Liver (tissue), 9 donors: ENCODE results near the gene ITM2C. TPM values are rescaled to one million over a fixed set of nuclear protein-coding genes. Genes with fewer than 3 reads are reported as not detected.

Experiments
- DNase-seq: peaks from one replicate; pipeline ENCODE4 v3.0.0-alpha.2; 2017; ENCODE audit warnings: low spot score
- H3K27ac ChIP-seq, 2 donors: one replicate each; pipeline ENCODE4 v1.7.0; 2013; ENCODE audit warnings: inconsistent platforms in 2 of 2, low read length in 2 of 2, control low read depth in 1 of 2, low read depth in 1 of 2, mild to moderate bottlenecking in 1 of 2
- H3K27me3 ChIP-seq, 4 donors: one replicate each; pipeline versions ENCODE4 v1.6.1 to v1.7.0; 2013; ENCODE audit warnings: low read length in 3 of 4, inconsistent platforms in 1 of 4, mild to moderate bottlenecking in 1 of 4, moderate library complexity in 1 of 4; ENCODE audit not compliant: control insufficient read depth in 4 of 4, insufficient read depth in 4 of 4
- H3K36me3 ChIP-seq, 4 donors: one replicate each; pipeline versions ENCODE4 v1.6.1 to v1.7.0; 2013; ENCODE audit warnings: low read length in 3 of 4, mild to moderate bottlenecking in 3 of 4, low read depth in 1 of 4, moderate library complexity in 1 of 4; ENCODE audit not compliant: control insufficient read depth in 4 of 4, insufficient read depth in 3 of 4
- H3K4me1 ChIP-seq, 4 donors: one replicate each; pipeline versions ENCODE4 v1.6.1 to v1.7.0; 2013; ENCODE audit warnings: low read length in 3 of 4, mild to moderate bottlenecking in 3 of 4, moderate library complexity in 1 of 4; ENCODE audit not compliant: control insufficient read depth in 4 of 4, insufficient read depth in 4 of 4
- H3K4me3 ChIP-seq, 3 donors: one replicate each; pipeline versions ENCODE4 v1.6.1 to v1.7.0; 2013; ENCODE audit warnings: low read length in 3 of 3, control low read depth in 1 of 3, low read depth in 1 of 3, mild to moderate bottlenecking in 1 of 3
- H3K9ac ChIP-seq, 2 donors: one replicate each; pipeline ENCODE4 v1.7.0; 2013; ENCODE audit warnings: low read length in 2 of 2, mild to moderate bottlenecking in 2 of 2, moderate library complexity in 2 of 2, control low read depth in 1 of 2, low read depth in 1 of 2
- H3K9me3 ChIP-seq, 4 donors: one replicate each; pipeline versions ENCODE4 v1.6.1 to v1.7.0; 2013; ENCODE audit warnings: low read length in 3 of 4; ENCODE audit not compliant: control insufficient read depth in 4 of 4
- EGR1 ChIP-seq, 2 donors: IDR thresholded peaks; 2 replicates each; pipeline ENCODE4 v1.6.1; 2016 to 2018; ENCODE audit warnings: antibody characterized with exemption in 2 of 2, low read depth in 2 of 2
- FOXA1 ChIP-seq: IDR thresholded peaks from 2 replicates; pipeline ENCODE4 v1.6.1; 2016; ENCODE audit warnings: antibody characterized with exemption
- FOXA2 ChIP-seq: IDR thresholded peaks from 2 replicates; pipeline ENCODE4 v1.6.1; 2016; ENCODE audit warnings: antibody characterized with exemption
- GABPA ChIP-seq, 2 donors: IDR thresholded peaks in 1 of 2; conservative IDR thresholded peaks in 1 of 2; 2 replicates each; pipeline ENCODE4 v1.6.1; 2016; ENCODE audit warnings: antibody characterized with exemption in 2 of 2, mild to moderate bottlenecking in 1 of 2, moderate library complexity in 1 of 2
- HNF4G ChIP-seq: IDR thresholded peaks from 2 replicates; pipeline ENCODE4 v1.6.1; 2016; ENCODE audit warnings: antibody characterized with exemption
- JUND ChIP-seq, 2 donors: IDR thresholded peaks; 2 replicates each; pipeline ENCODE4 v1.6.1; 2016; ENCODE audit warnings: antibody characterized with exemption in 2 of 2
- NR2F2 ChIP-seq: IDR thresholded peaks from 2 replicates; pipeline ENCODE4 v1.6.1; 2016; ENCODE audit warnings: antibody characterized with exemption
- RAD21 ChIP-seq, 2 donors: IDR thresholded peaks; 2 replicates each; pipeline ENCODE4 v1.6.1; 2016; ENCODE audit warnings: antibody characterized with exemption in 2 of 2, mild to moderate bottlenecking in 2 of 2
- RXRA ChIP-seq, 2 donors: IDR thresholded peaks; 2 replicates each; pipeline ENCODE4 v1.6.1; 2017 to 2018; ENCODE audit warnings: antibody characterized with exemption in 2 of 2, mild to moderate bottlenecking in 1 of 2
- SP1 ChIP-seq: IDR thresholded peaks from 2 replicates; pipeline ENCODE4 v1.6.1; 2018; ENCODE audit warnings: antibody characterized with exemption, mild to moderate bottlenecking
- TAF1 ChIP-seq: conservative IDR thresholded peaks from 2 replicates; pipeline ENCODE4 v1.6.1; 2016; ENCODE audit warnings: antibody characterized with exemption, mild to moderate bottlenecking
- YY1 ChIP-seq: IDR thresholded peaks from 2 replicates; pipeline ENCODE4 v1.6.1; 2016; ENCODE audit warnings: antibody characterized with exemption, mild to moderate bottlenecking
- WGBS: extraction: QIAGEN DNeasy Blood & Tissue Kit; methylation state at CpG from one replicate; pipeline ENCODE4 v1.1.7; 2013; 5-methylcytosine and 5-hydroxymethylcytosine counted together
- polyA plus RNA-seq, 2 donors: library from polyadenylated mRNA; stranded (reverse) in 1 of 2; unstranded in 1 of 2; fragments of 200-250 nt in 1 of 2; fragments of >200 nt in 1 of 2; fragmentation: Nextera tagmentation in 1 of 2; extraction: Ambion mirVana in 1 of 2; gene quantifications; one replicate each; pipeline versions ENCODE4 v1.2.1 to v1.2.3, GENCODE V29; 2013 to 2015
- total RNA-seq, 2 donors: library from RNA; depleted of rRNA; stranded (reverse); fragments of >200 nt; gene quantifications; one replicate each; pipeline ENCODE4 v1.2.3, GENCODE V29; 2014
- TF ChIP-seq, protein P1 (sequence below): IDR thresholded peaks from 2 replicates; pipeline ENCODE4 v1.6.1; 2016; ENCODE audit warnings: antibody characterized with exemption
- TF ChIP-seq, protein P2 (sequence below): IDR thresholded peaks from 2 replicates; pipeline ENCODE4 v1.6.1; 2016; ENCODE audit warnings: antibody characterized with exemption
- TF ChIP-seq, protein P3 (sequence below): IDR thresholded peaks from 2 replicates; pipeline ENCODE4 v1.6.1; 2016; ENCODE audit warnings: antibody characterized with exemption
- TF ChIP-seq, protein P4 (sequence below): fragments of 150-350 bp; IDR thresholded peaks from 2 replicates; pipeline ENCODE4 v1.5.1; 2017; ENCODE audit warnings: improper control_type of control experiment, low read depth, low read length; ENCODE audit not compliant: missing input control
- donor health status: healthy.
- donor health status: healthy.
- donor health status: healthy.
- donor health status: healthy.
- donor health status: healthy.

The ITM2C gene
- total and polyA plus RNA-seq, 4 donors: 13.6 to 45.2 (median 27.6) TPM

DNA sequence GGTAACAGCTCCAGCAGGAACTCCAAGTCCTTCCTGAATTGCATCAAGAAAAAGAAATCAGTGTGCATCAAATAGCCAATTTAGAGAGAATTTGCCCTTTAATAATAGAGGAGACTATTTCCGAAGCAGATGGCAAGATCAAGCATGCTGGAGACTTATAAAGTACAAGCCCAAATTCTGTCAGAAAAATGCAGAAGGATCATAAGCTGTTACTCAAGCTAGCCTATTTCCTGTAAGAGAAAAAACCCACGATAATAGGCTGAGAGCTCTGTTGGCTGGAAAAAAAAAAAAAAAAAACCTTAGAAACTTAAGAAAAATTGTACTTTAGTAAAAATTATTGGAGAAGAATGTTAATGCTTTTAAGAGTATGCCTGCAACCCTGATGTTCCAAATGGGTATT, 24.4 kb upstream of the ITM2C start:
- no peak overlapping the region for H3K27ac ChIP-seq
- TF ChIP-seq TAF1 (no peak), HNF4G (no peak), RXRA (IDR thresholded peaks at IDR 0.05) (no peak), EGR1 (IDR thresholded peaks at IDR 0.05; ENCODE audit: low read depth in 2 of 2) (no peak), GABPA (IDR thresholded peaks at IDR 0.05 in 1 of 2, conservative IDR thresholded peaks at IDR 0.05 in 1 of 2) (no peak), FOXA1 (no peak)
- DNase-seq: no peak
- no peak overlapping the region for H3K9ac ChIP-seq
- WGBS: 61% methylated on average over 2 of the region's 2 CpGs
- H3K27me3 ChIP-seq: peaks cover 0 to 6% (median 0%) of the 10 kb centered on the region in 4 donors
- peaks cover 0 to 12% (median 3%) of the 10 kb centered on the region in 4 donors for H3K9me3 ChIP-seq
- no peaks in the 10 kb centered on the region for H3K36me3 ChIP-seq
- H3K4me1 ChIP-seq: no peaks in the 10 kb centered on the region
- no peak overlapping the region for H3K4me3 ChIP-seq

DNA sequence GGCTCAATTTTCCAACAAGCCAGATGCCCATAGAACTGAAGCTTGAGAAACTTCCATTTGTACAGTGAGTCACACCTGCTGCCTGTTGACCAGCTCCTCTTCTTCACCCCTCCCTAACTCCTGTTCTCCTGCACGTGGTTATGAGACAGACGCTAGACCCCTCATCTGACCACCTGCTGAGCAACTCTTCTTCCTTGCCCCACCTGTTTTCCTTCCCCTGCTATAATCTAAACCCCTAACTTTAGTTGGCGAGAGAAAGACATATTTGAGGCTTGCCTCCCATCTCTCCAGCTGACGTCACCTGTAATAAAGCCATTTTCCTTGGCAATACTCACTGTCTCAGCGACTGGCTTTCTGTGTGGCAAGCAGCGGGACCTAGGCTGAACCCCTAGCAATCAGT, 22.3 kb upstream of the ITM2C start:
- H3K9me3 ChIP-seq: peaks cover 0 to 12% (median 5%) of the 10 kb centered on the region in 4 donors
- DNase-seq: no peak
- 61% methylated on average over 6 of the region's 6 CpGs for WGBS
- no peak overlapping the region for H3K9ac ChIP-seq
- peaks cover 0 to 6% (median 0%) of the 10 kb centered on the region in 4 donors for H3K27me3 ChIP-seq
- H3K27ac ChIP-seq: no peak overlapping the region
- no peaks in the 10 kb centered on the region for H3K4me1 ChIP-seq
- no peak overlapping the region for H3K4me3 ChIP-seq
- no peaks in the 10 kb centered on the region for H3K36me3 ChIP-seq
- TF ChIP-seq HNF4G: no peak
- TF ChIP-seq, protein P1, sequence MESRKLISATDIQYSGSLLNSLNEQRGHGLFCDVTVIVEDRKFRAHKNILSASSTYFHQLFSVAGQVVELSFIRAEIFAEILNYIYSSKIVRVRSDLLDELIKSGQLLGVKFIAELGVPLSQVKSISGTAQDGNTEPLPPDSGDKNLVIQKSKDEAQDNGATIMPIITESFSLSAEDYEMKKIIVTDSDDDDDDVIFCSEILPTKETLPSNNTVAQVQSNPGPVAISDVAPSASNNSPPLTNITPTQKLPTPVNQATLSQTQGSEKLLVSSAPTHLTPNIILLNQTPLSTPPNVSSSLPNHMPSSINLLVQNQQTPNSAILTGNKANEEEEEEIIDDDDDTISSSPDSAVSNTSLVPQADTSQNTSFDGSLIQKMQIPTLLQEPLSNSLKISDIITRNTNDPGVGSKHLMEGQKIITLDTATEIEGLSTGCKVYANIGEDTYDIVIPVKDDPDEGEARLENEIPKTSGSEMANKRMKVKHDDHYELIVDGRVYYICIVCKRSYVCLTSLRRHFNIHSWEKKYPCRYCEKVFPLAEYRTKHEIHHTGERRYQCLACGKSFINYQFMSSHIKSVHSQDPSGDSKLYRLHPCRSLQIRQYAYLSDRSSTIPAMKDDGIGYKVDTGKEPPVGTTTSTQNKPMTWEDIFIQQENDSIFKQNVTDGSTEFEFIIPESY: no peak
- TF ChIP-seq, protein P2, sequence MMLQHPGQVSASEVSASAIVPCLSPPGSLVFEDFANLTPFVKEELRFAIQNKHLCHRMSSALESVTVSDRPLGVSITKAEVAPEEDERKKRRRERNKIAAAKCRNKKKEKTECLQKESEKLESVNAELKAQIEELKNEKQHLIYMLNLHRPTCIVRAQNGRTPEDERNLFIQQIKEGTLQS: no peak
- no peak for TF ChIP-seq NR2F2
- TF ChIP-seq EGR1 (IDR thresholded peaks at IDR 0.05; ENCODE audit: low read depth in 2 of 2): no peak
- TF ChIP-seq TAF1: no peak
- TF ChIP-seq, protein P3, sequence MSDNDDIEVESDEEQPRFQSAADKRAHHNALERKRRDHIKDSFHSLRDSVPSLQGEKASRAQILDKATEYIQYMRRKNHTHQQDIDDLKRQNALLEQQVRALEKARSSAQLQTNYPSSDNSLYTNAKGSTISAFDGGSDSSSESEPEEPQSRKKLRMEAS: no peak
- TF ChIP-seq YY1: no peak
- no peak for TF ChIP-seq RAD21 (IDR thresholded peaks at IDR 0.05)
- no peak for TF ChIP-seq FOXA2
- no peak for TF ChIP-seq SP1
- TF ChIP-seq GABPA (IDR thresholded peaks at IDR 0.05 in 1 of 2, conservative IDR thresholded peaks at IDR 0.05 in 1 of 2): no peak
- no peak for TF ChIP-seq JUND (IDR thresholded peaks at IDR 0.05)

DNA sequence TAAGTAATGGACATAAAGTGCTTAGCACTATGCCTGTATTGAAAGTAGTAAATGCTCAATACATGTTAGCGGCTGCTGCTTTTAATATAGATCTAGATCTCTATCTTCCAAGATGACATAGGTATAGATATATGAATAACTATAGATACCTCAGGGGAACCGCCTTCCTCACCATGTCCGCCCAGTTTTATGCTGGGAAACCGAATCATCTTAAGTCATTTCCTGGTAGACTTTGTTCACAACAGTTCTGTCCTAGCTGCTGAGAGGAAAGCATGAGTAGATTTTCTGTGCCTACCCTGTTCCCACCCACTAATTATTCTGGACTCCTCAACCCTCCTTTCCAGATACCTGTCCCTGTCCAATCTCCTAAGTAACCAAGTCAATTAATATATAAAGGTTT, 21.6 kb upstream of the ITM2C start:
- Histone ChIP-seq H3K36me3 (no peaks in the 10 kb centered on the region), H3K27me3 (peaks cover 0 to 6% (median 0%) of the 10 kb centered on the region in 4 donors), H3K4me1 (peaks cover 0 to 2% (median 0%) of the 10 kb centered on the region in 4 donors), H3K9ac (no peak overlapping the region), H3K9me3 (peaks cover 0 to 10% (median 5%) of the 10 kb centered on the region in 4 donors), H3K27ac (no peak overlapping the region), H3K4me3 (no peak overlapping the region)
- TF ChIP-seq, protein P4, sequence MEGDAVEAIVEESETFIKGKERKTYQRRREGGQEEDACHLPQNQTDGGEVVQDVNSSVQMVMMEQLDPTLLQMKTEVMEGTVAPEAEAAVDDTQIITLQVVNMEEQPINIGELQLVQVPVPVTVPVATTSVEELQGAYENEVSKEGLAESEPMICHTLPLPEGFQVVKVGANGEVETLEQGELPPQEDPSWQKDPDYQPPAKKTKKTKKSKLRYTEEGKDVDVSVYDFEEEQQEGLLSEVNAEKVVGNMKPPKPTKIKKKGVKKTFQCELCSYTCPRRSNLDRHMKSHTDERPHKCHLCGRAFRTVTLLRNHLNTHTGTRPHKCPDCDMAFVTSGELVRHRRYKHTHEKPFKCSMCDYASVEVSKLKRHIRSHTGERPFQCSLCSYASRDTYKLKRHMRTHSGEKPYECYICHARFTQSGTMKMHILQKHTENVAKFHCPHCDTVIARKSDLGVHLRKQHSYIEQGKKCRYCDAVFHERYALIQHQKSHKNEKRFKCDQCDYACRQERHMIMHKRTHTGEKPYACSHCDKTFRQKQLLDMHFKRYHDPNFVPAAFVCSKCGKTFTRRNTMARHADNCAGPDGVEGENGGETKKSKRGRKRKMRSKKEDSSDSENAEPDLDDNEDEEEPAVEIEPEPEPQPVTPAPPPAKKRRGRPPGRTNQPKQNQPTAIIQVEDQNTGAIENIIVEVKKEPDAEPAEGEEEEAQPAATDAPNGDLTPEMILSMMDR: no peak
- TF ChIP-seq TAF1: no peak
- no peak for TF ChIP-seq YY1
- TF ChIP-seq EGR1 (IDR thresholded peaks at IDR 0.05; ENCODE audit: low read depth in 2 of 2): no peak
- no peak for DNase-seq
- 80% methylated on average over 4 of the region's 4 CpGs for WGBS
